CD4-positive, alpha-beta T cell treated with Interleukin-2 at 100 ng/mL for 4 hours (primary cell): ENCODE results near the gene WDR27.

ENCODE experiments used
- DNase-seq: peaks from one replicate; pipeline ENCODE4 v3.0.0-alpha.2; 2020; ENCODE audit warnings: low spot score

The WDR27 gene

GRCh38 chr6:169701954-169702839, at the start of gene WDR27, which contains the start of gene C6orf120:
WDR27 (minus strand) TSS chr6:169702029; CDS start chr6:169689005, 13,024 bp downstream.
C6orf120 (plus strand) TSS chr6:169702126; CDS start chr6:169702460, 334 bp downstream.
- DNase-seq, result peak; percentile 96

- DNase-seq, result no peak
Measured at GRCh38 chr6:169746556-169746955, 44.7 kb upstream of the WDR27 start.

DNA sequence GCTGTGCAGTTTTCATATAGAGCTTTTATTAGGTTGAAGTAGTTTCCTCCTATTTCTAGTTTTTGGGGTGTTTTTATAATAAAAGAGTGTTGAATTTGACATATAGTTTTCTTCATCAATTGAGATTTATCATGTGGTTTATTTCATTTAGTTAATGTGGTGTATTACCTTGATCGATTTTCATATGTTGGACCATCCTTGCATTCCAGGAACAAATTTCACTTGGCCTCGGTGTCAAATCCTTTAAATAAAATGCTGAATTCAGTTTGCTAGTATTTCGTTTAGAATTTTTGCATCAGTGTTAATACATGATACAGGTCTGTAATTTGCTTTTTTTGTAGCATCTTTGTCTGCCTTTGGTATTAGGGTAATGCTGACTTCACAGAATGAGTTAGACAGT, 43.6 kb upstream of the WDR27 start:
- DNase-seq, result no peak

DNA sequence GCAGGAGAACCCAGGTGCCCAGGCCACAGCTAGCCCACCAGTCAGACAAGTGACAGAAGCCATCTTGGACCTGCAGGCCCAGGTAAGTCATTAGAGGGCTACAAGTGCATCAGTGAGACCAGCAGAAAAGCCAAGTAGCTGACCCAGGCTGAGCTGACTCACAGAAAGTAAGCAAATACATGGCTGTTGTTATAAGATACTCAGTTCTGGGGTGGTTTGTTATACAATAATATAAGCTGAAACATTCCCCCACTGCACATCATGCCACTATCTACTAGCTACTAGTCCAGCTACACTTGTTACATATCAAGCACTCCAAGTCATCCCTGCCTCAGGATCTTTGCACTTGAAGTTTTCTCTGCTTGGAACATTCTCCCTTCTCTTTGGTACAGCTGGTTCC, 39.5 kb upstream of the WDR27 start:
- DNase-seq, result no peak

DNA sequence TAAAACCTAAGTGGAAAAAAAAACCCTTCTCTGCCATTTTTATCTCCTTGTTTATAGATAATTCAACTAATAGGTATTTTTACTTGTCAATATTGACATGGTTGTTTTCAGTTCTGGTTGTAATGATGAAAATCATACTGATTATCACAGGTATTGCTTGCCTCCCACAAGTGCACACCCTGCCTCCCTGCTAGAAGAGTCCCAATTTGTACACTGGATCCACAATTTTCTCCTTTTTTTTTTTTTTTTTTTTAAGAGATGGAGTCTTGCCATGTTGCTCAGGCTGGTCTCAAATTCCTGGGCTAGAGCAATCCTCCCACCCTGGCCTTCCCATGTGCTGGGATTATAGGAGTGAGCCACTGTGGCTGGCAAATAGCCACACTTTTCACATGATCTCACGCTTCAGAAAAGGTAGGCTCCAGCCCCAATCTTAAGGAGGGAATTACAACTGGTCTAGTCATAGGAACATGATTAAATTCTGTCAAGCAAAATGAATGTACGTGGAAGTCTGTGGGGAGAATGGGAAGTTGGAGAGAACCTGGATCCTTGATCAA, 37.2 kb upstream of the WDR27 start:
- DNase-seq, result no peak

DNA sequence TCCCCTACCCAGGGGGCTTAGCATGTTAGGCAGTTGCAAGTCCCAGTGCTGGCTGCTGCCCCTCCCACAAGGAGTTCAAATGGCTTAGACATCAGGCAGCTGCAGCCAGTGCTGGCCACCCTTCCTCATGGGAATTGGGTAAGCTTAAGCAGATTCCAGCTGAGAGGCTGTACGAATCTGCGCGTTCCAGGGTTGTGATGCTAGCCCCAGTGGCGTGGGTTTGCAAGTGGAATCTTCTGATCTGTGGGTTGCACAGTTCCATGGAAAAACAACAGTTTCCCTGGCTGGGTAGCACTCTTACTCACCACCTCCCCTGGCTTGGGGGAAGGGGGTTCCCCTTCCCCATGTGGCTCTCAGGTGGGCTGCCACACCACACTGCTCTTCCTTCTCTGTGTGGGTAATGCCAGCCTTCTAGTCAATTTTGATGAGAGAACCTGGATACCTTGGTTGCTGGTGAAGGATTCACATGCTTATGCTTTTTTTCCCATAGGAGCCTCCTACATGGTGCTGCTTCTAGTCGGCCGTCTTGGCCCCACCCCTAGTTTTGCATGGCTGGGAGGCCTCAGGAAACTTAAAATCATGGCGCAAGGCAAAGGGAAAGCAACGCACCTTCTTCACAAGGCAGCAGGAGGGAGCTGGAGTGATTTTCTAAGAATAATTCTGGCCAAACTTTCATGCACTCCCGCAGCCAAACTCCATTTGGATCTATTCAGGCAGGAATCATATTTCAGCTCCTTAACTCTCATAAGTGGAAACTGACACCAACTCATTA, 36.6 kb upstream of the WDR27 start:
- DNase-seq, result no peak

DNA sequence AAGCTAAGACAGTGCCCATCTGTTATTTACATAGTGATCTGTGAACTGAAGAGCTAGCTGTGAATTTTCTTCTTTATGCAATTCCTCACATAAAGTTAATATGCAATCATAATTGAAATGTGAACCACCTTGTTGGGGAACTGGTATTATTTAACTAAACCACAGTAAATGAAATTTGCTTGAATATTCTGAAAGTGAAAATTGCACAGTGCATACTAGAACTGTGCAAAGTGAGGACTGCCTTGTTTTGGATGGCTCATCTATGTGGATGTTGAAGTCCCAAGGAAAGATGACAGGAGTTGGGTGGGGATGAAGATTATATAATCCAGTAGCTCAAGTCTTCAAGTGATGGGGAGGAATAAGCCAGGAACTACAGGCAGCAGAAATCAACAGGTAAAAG, 28.1 kb upstream of the WDR27 start:
- no peak for DNase-seq

DNA sequence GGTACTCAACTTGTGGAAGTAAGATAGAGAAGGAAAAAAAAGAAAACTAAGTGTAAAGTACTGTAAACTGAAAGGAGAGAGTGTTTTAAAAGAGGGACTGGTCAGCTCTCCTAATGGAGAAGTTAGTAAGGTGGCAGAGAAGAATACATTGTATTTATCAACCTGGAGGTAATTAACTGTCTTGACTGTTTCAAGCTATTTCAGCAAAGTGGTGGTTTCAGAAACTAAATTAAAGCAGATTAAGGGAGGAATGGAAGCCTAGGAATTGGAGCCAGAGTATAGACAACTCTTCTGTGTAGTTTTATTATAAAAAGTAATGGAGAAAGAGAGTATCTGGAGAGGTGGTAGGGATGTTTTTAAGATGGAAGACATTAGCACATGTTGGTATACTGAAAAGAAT, 25.1 kb upstream of the WDR27 start:
- DNase-seq, result no peak

DNA sequence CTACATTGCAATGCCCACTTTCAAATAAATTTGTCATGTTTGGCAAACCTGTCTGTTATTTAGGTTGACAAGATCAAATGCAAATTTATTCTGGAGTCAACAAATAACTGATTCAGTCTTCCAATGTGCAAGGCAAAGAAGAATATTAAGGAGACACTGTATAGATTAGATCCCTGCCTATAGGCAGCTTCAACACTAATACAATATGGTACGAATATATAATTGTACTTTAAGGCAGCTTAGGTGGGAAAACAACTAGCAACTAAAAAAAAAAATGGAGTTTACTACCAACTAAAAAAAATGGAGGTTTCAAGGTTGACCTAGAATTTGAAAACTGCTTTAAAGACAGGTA, 24.2 kb upstream of the WDR27 start:
- no peak for DNase-seq

GRCh38 chr6:169725125-169726048, 23.6 kb upstream of the WDR27 start:
- no peak for DNase-seq

DNA sequence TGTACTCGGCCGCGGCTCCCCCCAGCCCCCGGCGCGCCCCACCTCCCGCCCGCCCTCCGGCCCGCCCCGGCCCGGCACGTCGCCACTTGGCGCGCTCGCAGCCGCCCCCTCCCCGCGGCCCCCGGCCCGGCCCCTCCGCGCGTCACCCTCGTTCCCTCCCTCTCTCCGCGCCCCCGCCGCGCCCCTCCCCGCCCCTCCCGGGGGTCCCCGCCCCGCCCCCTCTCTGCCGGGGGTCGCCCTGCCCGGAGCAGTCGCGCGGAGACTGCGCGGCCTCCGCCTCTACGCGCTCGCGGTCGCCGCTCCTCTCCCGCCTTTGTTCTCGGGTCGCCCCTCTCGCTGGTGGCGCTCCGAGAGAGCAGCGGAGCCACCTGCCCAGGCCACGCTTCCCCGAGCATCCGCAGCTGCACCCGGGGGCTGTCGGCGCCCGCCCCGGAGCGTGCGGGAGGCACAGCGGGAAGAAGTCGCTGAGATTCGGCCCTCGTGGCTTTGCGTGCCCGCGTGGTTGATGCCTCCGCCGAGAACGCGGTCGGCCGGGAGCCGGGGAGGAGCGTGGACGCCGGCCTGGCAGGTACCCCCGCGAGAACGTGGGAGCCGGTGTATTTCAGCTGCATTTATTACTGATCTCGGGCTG, 22.8 kb upstream of the WDR27 start, which contains the start of gene PHF10:
PHF10 (minus strand) TSS at position 7 of the 631 bp plus-strand sequence. CDS start 569 bp downstream, outside the sequence.
- peak; percentile 65 for DNase-seq

GRCh38 chr6:169723991-169724493, 22.2 kb upstream of the WDR27 start:
- DNase-seq, result peak; percentile 35

DNA sequence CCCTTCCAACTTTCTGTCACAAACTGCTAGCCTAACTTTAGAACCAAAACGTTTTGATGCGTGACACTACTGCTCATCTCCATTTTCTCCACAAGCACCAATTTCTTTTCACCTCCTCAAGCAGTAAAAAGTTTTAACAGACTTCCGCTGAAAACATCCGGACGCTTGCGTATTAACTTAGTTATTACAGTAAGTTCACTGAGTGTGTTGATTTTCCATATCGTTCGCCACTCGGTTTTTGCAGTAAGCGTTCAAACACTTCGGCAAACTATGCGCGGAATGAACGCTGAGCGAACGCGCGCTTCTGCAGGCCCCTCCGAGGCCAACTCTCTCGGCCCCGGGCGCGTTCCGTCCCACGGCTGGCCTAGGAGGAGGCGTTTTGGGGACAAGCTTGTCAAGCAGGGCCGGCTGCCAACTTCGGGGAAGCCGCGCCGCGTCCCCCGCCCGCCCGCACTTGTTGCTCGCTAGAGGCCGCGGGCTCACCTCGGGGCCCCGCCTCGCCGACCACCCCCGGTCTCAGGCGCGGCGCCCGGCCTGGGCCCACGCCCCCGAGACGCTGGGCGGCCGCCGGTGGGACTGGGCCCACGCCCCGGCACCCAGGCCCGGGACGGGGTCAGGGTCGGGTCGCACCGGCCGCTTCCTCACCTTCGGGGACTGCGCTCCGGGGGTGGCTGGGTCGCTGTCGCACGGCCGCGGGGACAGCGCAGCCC, 21.5 kb upstream of the WDR27 start:
- DNase-seq, result peak; percentile 60

DNA sequence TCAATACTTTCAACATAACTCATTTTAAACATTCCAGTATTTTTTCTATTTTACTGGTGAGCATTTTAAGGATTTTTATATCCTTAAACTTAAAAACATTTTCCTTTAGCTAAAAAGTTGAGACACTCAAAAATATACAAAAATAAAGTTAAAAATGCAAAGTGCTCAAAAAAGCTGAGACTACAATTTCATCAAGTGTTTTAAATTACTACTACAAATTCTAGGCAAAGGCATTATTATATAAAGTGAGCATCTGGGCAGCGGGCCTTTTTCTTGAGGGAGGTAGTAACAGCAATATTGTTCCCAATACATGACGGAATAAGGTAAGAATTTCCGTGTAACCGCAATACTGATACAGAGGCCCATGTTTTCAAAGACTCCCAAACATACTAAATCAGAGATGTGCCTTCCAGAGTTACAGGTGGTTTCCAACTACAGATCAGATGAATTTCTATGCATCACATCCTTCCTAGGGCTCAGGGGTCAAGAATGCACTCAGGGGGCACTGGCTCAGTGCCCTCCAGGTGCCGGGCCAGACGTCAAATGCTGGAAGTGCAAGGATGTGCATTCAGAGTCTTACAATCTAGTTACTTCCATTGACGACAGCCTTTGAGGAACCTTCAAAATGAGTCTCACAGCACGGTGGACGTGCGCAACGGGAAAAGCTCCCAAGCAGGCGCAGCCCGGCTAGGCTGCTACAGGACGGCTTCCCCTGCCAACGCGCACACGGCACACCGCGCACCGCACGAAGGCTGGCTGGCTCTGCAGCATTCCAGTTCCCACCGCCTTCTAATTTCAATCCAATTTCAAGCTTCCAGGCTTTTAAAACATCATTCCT, 20.8 kb upstream of the WDR27 start:
- peak; percentile 29 for DNase-seq

- peak; percentile 7 for DNase-seq
Measured at GRCh38 chr6:169720207-169720855, 18.5 kb upstream of the WDR27 start.

DNA sequence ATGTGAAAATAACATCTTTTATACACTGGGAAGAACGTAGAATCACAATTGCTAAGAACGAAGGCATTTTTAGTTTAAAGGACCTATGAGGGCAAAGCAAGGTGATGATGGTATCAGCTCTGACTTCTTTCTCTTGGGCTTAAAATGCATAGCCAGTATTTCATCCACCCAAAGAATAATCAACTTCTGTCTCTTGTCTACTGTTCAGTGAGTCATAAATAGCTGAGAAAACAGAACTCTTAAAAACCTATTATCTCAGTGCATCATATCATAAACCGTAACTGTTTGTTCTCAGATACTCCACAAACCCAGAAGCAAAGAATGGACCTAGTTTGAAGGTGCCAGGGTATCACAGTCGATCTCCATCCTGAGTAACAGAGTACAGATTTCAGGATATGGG, 17.3 kb upstream of the WDR27 start:
- DNase-seq, result no peak

DNA sequence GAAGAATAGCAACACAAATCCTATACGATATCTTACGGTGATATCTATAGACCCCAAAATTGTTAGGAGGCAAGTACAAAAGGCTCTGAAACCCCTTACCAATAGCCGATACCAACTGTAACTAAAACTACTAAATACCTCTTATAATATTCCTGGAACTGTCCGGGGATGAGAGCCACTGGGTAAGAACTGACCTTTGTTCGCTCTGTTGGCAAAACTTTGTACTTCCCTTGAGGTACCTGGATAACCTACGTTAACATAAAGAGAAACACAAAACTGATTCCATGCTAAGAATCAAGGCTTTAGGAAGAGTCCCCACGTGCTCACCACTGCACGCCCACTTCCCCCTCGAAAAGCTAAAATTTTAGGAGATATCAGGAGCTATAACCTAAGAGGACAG, 12.8 kb upstream of the WDR27 start:
- DNase-seq, result no peak

DNA sequence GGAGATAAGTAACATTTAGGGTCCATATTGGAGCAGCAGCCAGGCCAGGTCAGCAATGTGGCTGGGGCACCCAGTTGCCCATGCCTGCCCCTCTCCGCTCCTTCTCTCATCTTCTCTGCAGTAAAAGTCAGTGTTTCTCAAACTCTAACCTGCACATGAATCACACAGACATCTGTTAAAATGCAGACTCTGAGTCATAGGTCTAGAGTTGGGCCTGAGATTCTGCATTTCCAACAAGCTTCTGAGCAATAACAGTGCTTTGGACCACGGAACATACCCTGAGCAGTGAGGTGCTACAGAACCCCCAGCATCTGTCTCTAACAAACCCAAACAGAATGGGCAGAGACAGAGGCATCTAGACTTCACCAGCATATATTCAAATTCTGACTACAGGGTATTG, 12.3 kb upstream of the WDR27 start:
- DNase-seq, result no peak

GRCh38 chr6:169710009-169710408, 8.2 kb upstream of the WDR27 start:
- DNase-seq, result no peak
